HuH-7 (cell line): ENCODE results near the gene DCLK1.

Experiments used
- DNase-seq: peaks from one replicate; pipeline ENCODE4 v3.0.0; 2011; ENCODE audit warnings: low spot score

The DCLK1 gene

GRCh38 chr13:36033035-36033434, 98.1 kb downstream of the DCLK1 start:
- DNase-seq, result no peak

- DNase-seq, result no peak
Observed at GRCh38 chr13:36031490-36031889, 99.7 kb downstream of the DCLK1 start.

GRCh38 chr13:36030670-36031331, 100.4 kb downstream of the DCLK1 start:
- no peak for DNase-seq

- no peak for DNase-seq
Observed at GRCh38 chr13:36029166-36029565, 102.0 kb downstream of the DCLK1 start.

GRCh38 chr13:36028359-36029025, 102.7 kb downstream of the DCLK1 start:
- DNase-seq, result no peak

- DNase-seq, result no peak
Observed at GRCh38 chr13:36026531-36026930, 104.7 kb downstream of the DCLK1 start.

GRCh38 chr13:36014763-36015162, 116.4 kb downstream of the DCLK1 start:
- no peak for DNase-seq

GRCh38 chr13:36006894-36007675, 124.1 kb downstream of the DCLK1 start:
- DNase-seq, result no peak

GRCh38 chr13:36006347-36006746, 124.8 kb downstream of the DCLK1 start:
- DNase-seq, result no peak

- DNase-seq, result no peak
Observed at GRCh38 chr13:36001561-36001960, 129.6 kb downstream of the DCLK1 start.

- no peak for DNase-seq
Observed at GRCh38 chr13:36000028-36000427, 131.2 kb downstream of the DCLK1 start.

- no peak for DNase-seq
Observed at GRCh38 chr13:35996360-35996759, 134.8 kb downstream of the DCLK1 start.

GRCh38 chr13:35995136-35995535, 136.0 kb downstream of the DCLK1 start:
- no peak for DNase-seq

GRCh38 chr13:35994131-35994966, 136.8 kb downstream of the DCLK1 start:
- no peak for DNase-seq

- DNase-seq, result no peak
Observed at GRCh38 chr13:35993686-35994085, 137.5 kb downstream of the DCLK1 start.

GRCh38 chr13:35992964-35993363, 138.2 kb downstream of the DCLK1 start:
- DNase-seq, result no peak

GRCh38 chr13:35990196-35990595, 141.0 kb downstream of the DCLK1 start:
- no peak for DNase-seq

GRCh38 chr13:35988648-35989081, 142.5 kb downstream of the DCLK1 start:
- DNase-seq, result no peak

GRCh38 chr13:35987572-35988513, 143.3 kb downstream of the DCLK1 start:
- DNase-seq, result no peak

GRCh38 chr13:35984776-35985453, 146.3 kb downstream of the DCLK1 start:
- no peak for DNase-seq
